Measurements from ENCODE around the gene PDGFB.

The PDGFB gene

DNA sequence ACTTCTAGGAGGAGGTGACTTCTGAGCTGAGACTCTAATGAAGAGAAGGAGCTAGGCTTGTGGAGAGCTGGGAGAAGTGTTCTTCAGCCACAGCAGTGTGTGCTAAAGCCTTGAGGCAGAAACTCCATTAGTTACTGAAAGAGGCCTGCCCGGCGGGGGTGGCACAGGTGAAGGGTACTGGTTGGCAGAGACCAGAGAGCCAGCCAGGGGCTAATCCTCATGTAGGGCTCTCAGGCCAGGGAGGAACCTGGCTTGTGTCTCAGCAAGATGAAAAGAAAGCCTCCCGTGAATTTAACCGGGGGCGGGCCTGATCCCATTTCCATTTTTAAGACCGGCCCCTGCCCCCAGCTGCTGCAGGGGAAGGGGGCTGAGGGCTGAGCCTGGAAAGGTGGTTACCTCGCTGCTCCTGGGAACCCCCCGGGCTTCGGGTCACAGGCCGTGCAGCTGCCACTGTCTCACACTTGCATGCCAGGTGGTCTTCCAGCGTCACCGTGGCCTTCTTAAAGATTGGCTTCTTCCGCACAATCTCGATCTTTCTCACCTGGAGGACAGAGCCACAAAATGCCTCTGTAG, 15.0 kb downstream of the PDGFB start:
- Histone ChIP-seq H3K27ac (ENCODE audit: low read depth, low read length) (peak overlapping the region; percentile 83), H3K9me3 (ENCODE audit: control insufficient read depth, insufficient read depth, low read length) (no peaks in the 10 kb centered on the region), H3K4me3 (ENCODE audit: low read depth, low read length) (no peak overlapping the region; the same call in 1 of the 2 replicates), H3K9ac (ENCODE audit: low read depth, low read length) (no peak overlapping the region), H3K27me3 (ENCODE audit: control insufficient read depth, insufficient read depth, low read length) (peaks cover 9% of the 10 kb centered on the region), H3K36me3 (ENCODE audit: control insufficient read depth, insufficient read depth, low read length) (peaks cover 1% of the 10 kb centered on the region; the same call in 1 of the 2 replicates), H3K4me1 (ENCODE audit: control insufficient read depth, insufficient read depth, low read length) (peaks cover 28% of the 10 kb centered on the region)

DNA sequence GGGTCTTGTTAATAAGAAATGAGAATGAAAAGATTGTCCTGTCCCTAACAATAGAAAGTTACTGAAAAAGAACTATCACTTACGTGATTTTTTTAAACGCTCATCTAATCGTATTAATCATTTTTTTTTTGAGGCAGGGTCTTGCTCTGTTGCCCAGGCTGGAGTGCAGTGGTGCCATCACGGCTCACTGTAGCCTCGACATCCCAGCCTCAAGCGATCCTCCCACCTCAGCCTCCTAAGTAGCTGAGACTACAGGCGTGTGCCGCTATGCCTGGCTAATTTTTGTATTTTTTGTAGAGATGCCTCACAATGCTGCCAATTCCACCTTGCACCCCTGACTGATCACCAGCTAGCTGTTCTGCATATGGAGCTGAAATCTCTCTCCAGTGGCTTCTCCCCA, 15.7 kb downstream of the PDGFB start:
- H3K4me3 ChIP-seq (ENCODE audit: low read depth, low read length) = no peak overlapping the region
- peaks cover 9% of the 10 kb centered on the region for H3K27me3 ChIP-seq (ENCODE audit: control insufficient read depth, insufficient read depth, low read length)
- H3K9ac ChIP-seq (ENCODE audit: low read depth, low read length) = no peak overlapping the region
- H3K36me3 ChIP-seq (ENCODE audit: control insufficient read depth, insufficient read depth, low read length) = peaks cover 3% of the 10 kb centered on the region; the same call in 1 of the 2 replicates
- H3K9me3 ChIP-seq (ENCODE audit: control insufficient read depth, insufficient read depth, low read length) = no peaks in the 10 kb centered on the region
- H3K27ac ChIP-seq (ENCODE audit: low read depth, low read length) = no peak overlapping the region
- H3K4me1 ChIP-seq (ENCODE audit: control insufficient read depth, insufficient read depth, low read length) = peaks cover 22% of the 10 kb centered on the region

DNA sequence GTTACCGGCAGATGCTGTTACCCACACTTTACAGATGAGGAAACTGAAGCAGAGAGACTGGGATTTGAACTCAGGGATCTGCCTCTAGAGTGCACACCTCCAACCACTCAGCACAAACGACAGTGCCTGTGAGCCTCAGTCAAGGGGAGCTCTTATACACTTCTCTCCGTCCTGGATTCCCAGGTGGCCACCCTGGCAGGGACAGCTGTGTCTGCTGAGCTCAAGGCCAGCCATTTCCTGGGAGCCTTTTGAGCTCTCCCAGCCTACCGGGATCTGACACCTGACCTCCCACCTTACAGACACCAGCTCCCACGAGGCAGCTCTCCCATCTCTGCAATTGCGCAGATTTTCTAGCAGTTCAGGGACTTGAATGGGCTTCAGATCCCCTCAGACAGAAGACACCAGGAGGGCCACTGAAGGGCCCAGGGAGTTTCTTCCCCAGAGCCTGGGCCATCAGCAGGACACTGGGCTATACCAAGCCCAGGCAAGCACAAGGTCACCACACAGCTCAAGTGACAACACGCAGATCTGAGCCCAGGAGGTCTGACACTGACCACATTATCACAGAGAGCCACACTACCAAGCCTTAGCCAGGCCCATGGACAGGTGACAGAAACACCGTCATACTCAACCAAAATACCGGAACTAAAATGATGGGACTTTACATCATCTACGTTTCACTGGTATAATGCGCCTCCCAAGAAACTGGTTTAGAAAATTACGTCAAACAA, 17.1 kb downstream of the PDGFB start:
- H3K4me3 ChIP-seq (ENCODE audit: low read depth, low read length) = no peak overlapping the region
- H3K9ac ChIP-seq (ENCODE audit: low read depth, low read length) = no peak overlapping the region
- peaks cover 21% of the 10 kb centered on the region for H3K4me1 ChIP-seq (ENCODE audit: control insufficient read depth, insufficient read depth, low read length)
- peaks cover 3% of the 10 kb centered on the region; the same call in 1 of the 2 replicates for H3K36me3 ChIP-seq (ENCODE audit: control insufficient read depth, insufficient read depth, low read length)
- H3K27ac ChIP-seq (ENCODE audit: low read depth, low read length) = no peak overlapping the region
- no peaks in the 10 kb centered on the region for H3K9me3 ChIP-seq (ENCODE audit: control insufficient read depth, insufficient read depth, low read length)
- H3K27me3 ChIP-seq (ENCODE audit: control insufficient read depth, insufficient read depth, low read length) = peaks cover 9% of the 10 kb centered on the region

DNA sequence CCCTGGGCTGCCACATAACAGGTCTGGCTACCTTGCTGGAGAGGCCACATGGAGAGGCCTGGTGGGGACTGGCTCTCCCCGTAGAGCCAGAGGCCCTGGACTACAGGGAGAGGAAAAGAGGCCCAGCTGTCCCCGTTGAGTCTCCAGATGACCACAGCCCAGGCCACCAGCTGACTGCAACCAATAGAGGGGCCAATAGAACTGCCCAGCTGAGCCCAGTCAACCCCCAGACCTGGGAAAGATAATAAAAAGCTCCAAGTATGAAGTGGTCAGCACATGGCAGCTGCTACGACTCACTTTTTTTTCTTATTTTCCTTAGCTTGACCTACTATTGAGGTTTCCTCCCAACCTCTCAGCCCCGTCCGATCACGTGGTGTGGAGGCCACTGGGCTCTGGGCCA, 18.4 kb downstream of the PDGFB start:
- no peaks in the 10 kb centered on the region for H3K9me3 ChIP-seq (ENCODE audit: control insufficient read depth, insufficient read depth, low read length)
- no peak overlapping the region for H3K4me3 ChIP-seq (ENCODE audit: low read depth, low read length)
- peaks cover 3% of the 10 kb centered on the region; the same call in 1 of the 2 replicates for H3K36me3 ChIP-seq (ENCODE audit: control insufficient read depth, insufficient read depth, low read length)
- H3K27ac ChIP-seq (ENCODE audit: low read depth, low read length) = no peak overlapping the region
- no peak overlapping the region for H3K9ac ChIP-seq (ENCODE audit: low read depth, low read length)
- H3K27me3 ChIP-seq (ENCODE audit: control insufficient read depth, insufficient read depth, low read length) = peaks cover 9% of the 10 kb centered on the region
- peaks cover 21% of the 10 kb centered on the region for H3K4me1 ChIP-seq (ENCODE audit: control insufficient read depth, insufficient read depth, low read length)

DNA sequence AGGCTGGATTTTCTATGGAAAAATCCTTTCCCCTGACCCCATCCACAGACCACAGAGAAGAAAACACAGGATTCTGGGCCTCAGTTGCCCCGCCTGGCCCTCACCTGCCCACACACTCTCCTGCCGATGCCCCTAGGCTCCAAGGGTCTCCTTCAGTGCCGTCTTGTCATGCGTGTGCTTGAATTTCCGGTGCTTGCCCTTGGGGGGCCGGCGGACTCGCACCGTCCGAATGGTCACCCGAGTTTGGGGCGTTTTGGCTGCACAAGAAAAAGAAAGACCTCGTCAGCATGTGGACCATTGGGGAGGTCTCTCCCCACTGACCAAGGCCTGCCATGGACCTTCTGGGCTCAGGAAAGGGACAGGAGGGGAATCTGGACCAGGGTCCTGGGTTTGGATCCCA, 19.2 kb downstream of the PDGFB start:
- H3K4me1 ChIP-seq (ENCODE audit: control insufficient read depth, insufficient read depth, low read length) = peaks cover 15% of the 10 kb centered on the region
- peaks cover 4% of the 10 kb centered on the region for H3K27me3 ChIP-seq (ENCODE audit: control insufficient read depth, insufficient read depth, low read length)
- H3K9me3 ChIP-seq (ENCODE audit: control insufficient read depth, insufficient read depth, low read length) = no peaks in the 10 kb centered on the region

DNA sequence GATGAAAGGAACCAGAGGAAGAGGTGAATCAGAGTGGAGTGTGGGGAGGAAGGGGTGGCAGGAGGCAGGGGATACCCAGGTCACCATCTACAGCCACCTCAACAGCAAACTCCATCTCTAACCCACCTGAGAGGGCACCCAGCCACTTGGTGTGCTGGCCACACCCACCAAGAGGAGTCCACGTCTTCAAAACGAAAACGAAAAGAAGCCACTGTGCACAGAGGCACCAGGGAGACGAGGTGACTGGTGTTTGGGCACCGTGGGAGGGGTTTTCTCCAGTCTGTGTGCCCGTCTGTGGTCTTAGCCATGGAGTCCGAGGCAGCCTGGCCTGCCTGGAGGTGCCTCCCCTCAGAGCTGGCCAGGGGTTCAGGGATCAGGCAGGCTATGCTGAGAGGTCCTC, 20.2 kb downstream of the PDGFB start:
- Histone ChIP-seq H3K9ac (ENCODE audit: low read depth, low read length) (no peak overlapping the region), H3K4me1 (ENCODE audit: control insufficient read depth, insufficient read depth, low read length) (peaks cover 5% of the 10 kb centered on the region), H3K9me3 (ENCODE audit: control insufficient read depth, insufficient read depth, low read length) (no peaks in the 10 kb centered on the region), H3K4me3 (ENCODE audit: low read depth, low read length) (no peak overlapping the region), H3K36me3 (ENCODE audit: control insufficient read depth, insufficient read depth, low read length) (peaks cover 3% of the 10 kb centered on the region; the same call in 1 of the 2 replicates), H3K27ac (ENCODE audit: low read depth, low read length) (no peak overlapping the region), H3K27me3 (ENCODE audit: control insufficient read depth, insufficient read depth, low read length) (peaks cover 4% of the 10 kb centered on the region)

More for the DNA sequence above, 19.2 kb downstream of the PDGFB start:
- H3K27ac ChIP-seq (ENCODE audit: low read depth, low read length) = no peak overlapping the region
- H3K36me3 ChIP-seq (ENCODE audit: control insufficient read depth, insufficient read depth, low read length) = peaks cover 3% of the 10 kb centered on the region; the same call in 1 of the 2 replicates
- H3K4me3 ChIP-seq (ENCODE audit: low read depth, low read length) = no peak overlapping the region
- no peak overlapping the region for H3K9ac ChIP-seq (ENCODE audit: low read depth, low read length)

DNA sequence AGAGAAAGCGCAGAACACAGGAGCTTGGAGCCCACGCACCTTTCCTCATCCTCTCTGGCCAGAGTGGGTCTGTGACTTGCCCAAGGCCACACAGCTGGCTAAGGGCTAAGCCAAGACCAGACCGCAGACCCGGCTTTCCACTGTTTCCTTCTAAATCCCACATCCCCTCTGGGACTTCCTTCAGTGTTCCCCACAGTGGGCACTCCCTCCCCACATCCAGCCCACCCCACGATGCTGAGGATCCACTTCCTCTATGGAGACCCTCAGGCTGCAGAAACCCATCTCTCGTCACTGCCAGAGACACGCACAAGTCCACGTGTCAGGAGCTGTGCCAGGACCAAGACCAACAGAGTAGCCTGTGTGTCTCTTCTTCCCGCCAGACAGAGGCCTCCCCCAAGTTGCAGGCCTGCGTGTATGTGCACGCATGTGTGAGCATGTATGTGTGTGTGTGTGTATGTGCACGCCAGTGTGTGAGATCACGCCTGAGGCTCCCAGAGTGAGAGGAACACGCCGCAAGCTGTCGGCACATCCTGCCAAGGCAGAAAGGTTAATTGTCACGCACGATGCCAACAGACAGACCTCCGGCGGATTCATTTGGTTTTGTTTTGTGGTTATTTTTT, 21.6 kb downstream of the PDGFB start:
- H3K36me3 ChIP-seq (ENCODE audit: control insufficient read depth, insufficient read depth, low read length) = peaks cover 3% of the 10 kb centered on the region; the same call in 1 of the 2 replicates
- H3K27me3 ChIP-seq (ENCODE audit: control insufficient read depth, insufficient read depth, low read length) = no peaks in the 10 kb centered on the region
- H3K9ac ChIP-seq (ENCODE audit: low read depth, low read length) = no peak overlapping the region
- no peak overlapping the region for H3K4me3 ChIP-seq (ENCODE audit: low read depth, low read length)
- no peaks in the 10 kb centered on the region for H3K9me3 ChIP-seq (ENCODE audit: control insufficient read depth, insufficient read depth, low read length)
- H3K27ac ChIP-seq (ENCODE audit: low read depth, low read length) = no peak overlapping the region
- H3K4me1 ChIP-seq (ENCODE audit: control insufficient read depth, insufficient read depth, low read length) = no peaks in the 10 kb centered on the region

DNA sequence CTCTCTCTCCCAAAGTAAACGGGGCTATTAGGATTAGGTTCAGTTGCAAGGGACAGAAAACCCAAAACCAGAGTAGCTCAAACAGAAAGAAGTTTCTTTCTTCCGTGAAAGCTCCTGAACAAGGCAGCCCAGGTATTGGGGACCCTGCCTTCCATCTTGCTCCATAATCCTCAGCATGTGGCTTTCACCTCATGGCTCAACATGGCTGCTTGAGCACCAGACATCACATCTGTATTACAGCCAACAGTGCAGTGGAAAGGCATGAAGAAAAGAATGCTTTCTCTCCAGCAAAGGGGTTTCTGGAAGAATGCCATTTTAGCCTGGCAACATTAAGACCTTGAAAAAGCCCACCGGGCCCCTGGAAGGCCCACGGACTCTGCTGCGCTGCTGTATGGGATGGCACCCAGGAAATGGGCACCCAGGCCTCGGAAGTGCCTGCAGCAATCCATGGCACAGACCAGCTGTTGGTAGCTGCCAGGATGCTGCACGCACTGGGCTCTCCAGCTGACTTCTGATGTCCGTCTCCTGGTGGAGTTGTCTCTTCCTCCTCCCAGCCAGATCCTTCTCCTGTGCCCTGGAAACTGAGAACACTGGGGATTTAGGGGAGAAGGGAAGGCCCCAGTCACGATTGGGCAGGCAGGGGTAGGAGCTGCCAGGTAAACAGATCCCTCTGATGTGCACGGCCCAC, 22.6 kb downstream of the PDGFB start:
- H3K4me1 ChIP-seq (ENCODE audit: control insufficient read depth, insufficient read depth, low read length) = no peaks in the 10 kb centered on the region
- no peaks in the 10 kb centered on the region for H3K27me3 ChIP-seq (ENCODE audit: control insufficient read depth, insufficient read depth, low read length)
- no peak overlapping the region for H3K4me3 ChIP-seq (ENCODE audit: low read depth, low read length)
- H3K36me3 ChIP-seq (ENCODE audit: control insufficient read depth, insufficient read depth, low read length) = peaks cover 3% of the 10 kb centered on the region; the same call in 1 of the 2 replicates
- no peak overlapping the region for H3K9ac ChIP-seq (ENCODE audit: low read depth, low read length)
- no peak overlapping the region for H3K27ac ChIP-seq (ENCODE audit: low read depth, low read length)
- H3K9me3 ChIP-seq (ENCODE audit: control insufficient read depth, insufficient read depth, low read length) = no peaks in the 10 kb centered on the region

DNA sequence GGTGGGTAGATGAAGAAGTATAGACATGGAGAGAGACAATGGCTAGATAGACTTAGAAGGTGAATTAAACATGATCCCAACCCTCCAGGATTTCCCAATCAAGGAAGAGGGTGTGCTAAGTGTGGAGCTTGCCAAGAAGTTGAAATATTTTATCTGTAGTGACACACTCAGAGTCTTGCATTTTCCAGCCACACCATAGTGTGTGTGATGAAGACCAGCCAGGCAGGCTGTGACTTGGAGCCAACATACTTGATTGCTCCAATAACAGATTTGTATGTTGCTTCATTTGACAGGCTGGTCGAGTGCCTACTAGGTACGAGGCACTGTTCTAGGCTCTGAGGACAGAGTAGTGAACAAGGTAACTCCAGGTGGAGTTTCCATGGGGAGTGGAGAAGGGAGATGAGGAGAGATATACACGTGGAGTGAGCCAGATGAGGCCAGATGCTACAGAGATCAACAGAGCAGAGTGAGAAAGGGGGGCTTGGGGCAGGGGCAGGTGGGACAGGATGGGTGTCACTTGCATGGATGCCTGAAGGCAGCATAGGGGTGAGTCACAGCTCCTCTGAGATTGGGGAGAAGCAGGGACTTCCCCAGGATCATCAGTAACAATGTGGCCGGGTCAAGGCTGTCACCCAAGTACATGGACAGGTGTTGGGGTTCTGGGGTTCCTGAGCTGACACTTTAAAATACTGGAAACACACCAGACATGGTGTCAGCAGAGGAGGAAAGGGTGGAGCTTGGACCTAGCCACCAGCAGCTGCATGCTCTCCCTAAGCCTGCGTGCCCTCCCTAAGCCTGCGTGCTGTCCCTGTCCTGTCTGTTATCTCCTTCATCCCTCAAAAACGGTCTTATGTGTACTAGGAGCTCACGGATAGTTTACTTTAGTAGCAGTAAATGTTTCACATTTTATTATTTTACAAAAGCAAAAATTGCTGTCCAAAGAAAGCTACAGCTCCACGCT, 23.6 kb downstream of the PDGFB start:
- H3K27ac ChIP-seq (ENCODE audit: low read depth, low read length) = no peak overlapping the region
- H3K4me1 ChIP-seq (ENCODE audit: control insufficient read depth, insufficient read depth, low read length) = no peaks in the 10 kb centered on the region; the same call in 1 of the 2 replicates
- no peaks in the 10 kb centered on the region for H3K27me3 ChIP-seq (ENCODE audit: control insufficient read depth, insufficient read depth, low read length)
- H3K9ac ChIP-seq (ENCODE audit: low read depth, low read length) = no peak overlapping the region
- peaks cover 3% of the 10 kb centered on the region; the same call in 1 of the 2 replicates for H3K36me3 ChIP-seq (ENCODE audit: control insufficient read depth, insufficient read depth, low read length)
- no peak overlapping the region for H3K4me3 ChIP-seq (ENCODE audit: low read depth, low read length)
- no peaks in the 10 kb centered on the region for H3K9me3 ChIP-seq (ENCODE audit: control insufficient read depth, insufficient read depth, low read length)

DNA sequence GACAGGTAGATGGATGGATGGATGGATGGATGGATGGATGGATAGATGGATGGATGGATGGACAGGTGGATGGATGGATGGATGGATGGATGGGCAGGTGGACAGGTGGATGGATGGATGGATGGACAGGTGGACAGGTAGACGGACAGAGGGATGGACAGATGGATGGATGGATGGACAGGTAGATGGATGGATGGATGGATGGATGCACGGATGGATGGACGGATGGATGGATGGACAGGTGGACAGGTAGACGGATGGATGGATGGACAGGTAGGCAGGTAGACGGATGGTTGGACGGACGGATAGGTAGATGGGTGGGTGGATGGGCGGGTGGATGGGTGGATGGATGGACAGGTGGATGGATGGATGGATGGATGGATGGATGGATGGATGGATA, 24.3 kb downstream of the PDGFB start:
- no peaks in the 10 kb centered on the region for H3K27me3 ChIP-seq (ENCODE audit: control insufficient read depth, insufficient read depth, low read length)
- no peaks in the 10 kb centered on the region for H3K9me3 ChIP-seq (ENCODE audit: control insufficient read depth, insufficient read depth, low read length)
- no peak overlapping the region for H3K9ac ChIP-seq (ENCODE audit: low read depth, low read length)
- peaks cover 3% of the 10 kb centered on the region for H3K4me1 ChIP-seq (ENCODE audit: control insufficient read depth, insufficient read depth, low read length)
- peaks cover 3% of the 10 kb centered on the region; the same call in 1 of the 2 replicates for H3K36me3 ChIP-seq (ENCODE audit: control insufficient read depth, insufficient read depth, low read length)
- H3K4me3 ChIP-seq (ENCODE audit: low read depth, low read length) = no peak overlapping the region
- no peak overlapping the region for H3K27ac ChIP-seq (ENCODE audit: low read depth, low read length)

All from HUES48 (cell line).